ENCODE data around the gene CD93.

Gene CD93

DNA sequence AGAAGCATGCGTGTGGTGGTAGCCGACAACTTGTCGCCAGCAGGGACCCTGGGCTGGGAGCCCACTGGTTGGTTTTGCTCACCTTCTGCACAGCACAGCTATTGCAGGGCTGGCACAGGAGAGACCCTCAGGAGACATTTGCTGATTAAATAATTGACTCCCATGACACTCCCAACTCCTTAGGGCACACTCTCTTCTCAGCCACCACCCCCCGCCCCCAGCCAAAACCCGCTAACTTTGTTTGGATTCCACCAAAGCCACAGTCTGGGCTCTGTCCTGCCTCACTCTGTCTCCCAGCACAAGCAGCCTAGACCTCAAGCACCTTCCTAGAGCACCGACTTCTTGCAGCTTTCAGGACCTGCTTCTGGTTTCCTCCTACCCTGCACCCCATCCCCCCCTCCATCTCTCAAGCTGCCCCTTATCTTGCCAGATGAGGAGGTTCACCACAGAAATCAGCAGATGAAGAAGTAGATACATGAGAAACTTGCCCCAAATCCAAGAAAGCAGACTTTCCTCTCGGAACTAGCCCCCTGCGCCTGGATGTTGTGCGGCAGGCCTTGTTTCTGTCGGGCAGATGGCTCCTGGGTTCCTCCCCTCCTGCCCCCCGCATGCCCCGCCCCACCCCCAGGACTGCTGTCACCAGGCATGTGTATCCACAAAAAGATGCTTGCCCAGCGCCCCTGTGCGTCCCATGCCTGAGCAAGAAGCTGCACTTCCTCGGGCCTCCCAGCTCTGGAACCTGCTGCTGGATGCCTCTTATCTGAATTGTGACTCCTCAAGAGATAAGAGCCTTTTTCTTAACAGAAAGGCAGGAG, 35.0 kb upstream of the CD93 start:
- DNase-seq, result no peak

DNA sequence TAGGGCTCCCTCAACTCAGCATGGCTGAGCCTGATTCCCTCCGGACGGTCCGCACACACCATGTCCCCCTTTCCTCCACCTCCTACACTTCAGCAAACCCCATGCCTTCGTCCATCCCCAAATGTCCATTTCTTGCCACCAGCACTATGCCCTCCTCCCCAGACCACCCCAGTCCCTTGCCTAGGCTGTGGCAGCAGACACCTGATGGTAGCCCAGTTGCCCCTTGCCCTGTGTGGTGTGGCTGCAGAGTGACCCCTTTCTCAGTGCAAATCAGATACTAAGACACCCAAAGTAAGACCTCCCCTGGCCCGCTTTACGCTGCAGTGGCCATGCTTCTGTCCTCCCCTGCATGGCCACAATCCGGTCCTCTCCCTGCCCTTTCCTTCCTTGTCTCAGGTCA, 34.1 kb upstream of the CD93 start:
- no peak for DNase-seq

DNA sequence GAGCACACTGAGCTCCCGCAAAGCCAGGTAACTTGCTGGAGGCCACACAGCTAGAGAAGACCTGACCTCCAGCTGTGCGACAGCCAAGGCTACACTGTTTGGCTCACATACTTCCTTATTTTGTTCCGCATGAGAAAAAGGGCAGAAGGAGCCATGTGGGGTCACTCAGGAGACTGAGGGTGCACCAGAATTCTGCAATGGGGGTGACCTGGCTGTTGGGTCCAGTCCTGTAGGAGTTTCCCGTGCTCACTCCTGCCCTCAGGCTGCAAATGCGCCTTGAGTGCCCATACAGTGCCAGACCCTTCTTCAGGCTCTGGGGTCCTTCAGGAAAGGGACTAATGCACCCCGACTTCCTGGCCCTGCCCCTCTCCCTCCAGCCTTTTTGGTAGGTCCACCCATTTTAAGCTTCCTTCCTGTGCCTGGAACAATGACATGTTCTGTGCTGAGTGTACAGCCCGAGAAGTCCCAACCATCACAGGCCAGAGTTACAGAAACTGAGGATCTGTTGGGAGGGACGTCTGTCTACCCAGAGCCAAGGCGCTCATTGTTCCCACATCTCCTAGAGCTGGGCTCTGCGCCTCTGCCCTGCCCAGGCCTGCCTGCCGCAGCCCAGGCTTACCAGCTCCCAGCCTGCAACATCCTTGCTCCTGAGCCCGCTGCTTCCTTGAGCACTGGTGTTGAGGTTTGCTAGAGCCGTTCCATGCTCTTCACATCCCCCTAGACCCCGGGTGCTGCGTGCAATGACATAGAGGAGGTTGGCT, 33.5 kb upstream of the CD93 start:
- DNase-seq, result no peak

DNA sequence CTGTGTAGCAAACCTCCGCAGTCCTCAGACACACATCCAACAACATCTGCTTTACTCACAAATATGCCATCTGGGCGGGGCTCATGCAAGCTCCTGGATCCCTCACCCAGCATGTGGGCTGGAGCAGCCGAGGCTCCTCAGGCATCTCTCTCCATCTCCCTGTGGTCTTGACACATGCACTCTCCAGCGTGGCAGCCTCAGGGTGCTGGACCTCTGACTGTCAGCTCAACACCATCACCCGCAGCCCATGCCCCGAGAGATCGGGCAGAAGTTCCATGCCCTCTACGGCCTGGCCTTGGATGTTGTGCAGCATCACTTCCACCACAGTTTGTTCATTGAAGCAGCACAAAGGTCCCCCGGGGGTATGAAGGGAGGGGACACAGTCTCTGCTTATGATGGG, 32.6 kb upstream of the CD93 start:
- no peak for DNase-seq

DNA sequence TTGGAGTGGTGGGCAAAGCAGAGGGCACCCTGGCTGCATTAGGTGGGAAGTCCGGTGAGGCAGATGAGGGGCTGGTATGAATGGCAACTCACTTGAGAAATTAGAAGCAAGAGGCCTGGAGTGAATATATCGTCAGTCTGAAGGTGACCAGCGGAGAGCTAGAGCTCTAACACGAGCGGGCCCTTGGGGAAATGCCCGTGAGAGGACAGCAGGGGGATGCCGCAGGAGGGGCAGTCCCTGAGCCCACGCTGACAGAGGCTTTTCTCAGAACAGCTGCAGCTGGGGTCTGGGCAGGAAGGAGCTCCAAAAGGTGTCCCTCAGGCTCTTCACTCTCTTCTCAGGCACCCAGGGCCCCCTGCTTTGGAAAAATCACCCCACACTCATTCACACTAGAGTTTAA, 32.0 kb upstream of the CD93 start:
- no peak for DNase-seq

DNA sequence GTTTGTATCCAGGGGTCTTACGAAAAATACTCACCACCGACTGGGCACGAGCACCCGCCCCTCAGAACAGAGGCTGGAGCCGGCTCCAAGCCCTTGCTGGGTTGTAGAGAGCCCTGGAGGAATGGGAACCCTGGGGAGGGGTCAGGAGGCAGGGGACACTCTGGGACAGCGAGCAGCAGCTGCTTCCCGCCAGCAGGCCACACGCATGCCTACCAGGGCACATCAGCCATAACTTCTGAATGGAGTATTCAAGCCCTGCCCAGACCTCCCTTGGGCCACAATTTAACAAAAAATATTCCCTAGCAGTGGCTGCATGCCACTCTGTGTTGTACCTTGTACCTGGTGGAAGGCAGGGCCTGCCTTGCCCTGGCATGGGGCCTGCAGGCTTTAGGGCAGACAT, 31.6 kb upstream of the CD93 start:
- no peak for DNase-seq

DNA sequence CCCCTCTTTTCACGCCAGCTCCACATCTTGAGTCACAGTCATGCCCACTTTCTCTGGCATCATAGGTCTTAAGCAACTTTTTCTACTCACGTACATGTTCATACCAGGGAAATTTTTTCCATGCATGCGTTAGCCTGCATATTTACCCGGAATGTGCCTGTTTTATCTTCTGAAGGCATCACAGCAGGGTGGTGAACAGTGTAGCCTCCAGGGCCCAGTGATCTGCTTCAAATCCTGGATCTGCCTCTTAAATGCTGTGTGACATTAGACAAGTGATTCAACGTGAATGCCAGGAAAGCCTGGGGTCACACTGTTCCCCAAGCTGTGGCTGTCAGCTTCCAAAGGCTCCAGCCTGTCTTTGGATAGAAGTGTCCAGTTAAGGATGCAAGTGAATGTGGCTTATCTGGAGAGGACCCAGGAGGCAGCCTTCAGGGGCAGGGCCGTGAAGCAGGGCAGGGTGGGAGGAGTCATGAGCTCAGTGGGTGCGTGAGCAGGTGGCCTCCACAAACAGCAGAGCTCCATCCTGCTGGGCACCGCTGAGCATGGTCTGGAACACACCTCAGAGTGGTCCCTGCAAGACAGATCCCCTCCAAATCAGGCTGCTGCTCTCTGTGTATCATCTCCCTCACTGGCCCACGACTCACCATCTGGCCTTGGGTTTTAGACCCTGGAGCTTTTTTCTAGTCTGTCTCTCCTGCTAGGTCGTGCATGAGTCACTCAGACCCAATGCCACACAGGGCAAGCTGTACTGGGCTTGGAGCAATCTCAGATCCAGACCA, 30.4 kb upstream of the CD93 start:
- DNase-seq, result no peak

DNA sequence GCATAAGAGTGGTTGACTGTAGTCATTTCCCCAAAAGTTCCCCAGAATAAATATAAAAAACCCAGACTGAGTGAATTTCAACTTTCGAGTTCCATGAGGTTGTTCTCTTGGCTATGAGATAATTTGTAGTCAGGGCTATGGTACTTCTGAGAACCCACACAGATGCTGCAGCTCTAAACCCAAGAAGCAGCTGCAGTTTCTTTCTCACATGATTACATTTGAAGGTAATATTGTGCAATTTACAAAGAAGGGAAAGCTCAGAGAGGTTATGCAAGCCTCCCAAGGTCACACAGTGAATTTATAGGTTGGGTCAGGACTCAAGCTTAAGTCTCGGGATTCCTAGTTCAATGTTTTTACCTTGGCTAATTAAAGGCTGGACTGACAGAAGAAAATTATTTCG, 29.7 kb upstream of the CD93 start:
- no peak for DNase-seq

DNA sequence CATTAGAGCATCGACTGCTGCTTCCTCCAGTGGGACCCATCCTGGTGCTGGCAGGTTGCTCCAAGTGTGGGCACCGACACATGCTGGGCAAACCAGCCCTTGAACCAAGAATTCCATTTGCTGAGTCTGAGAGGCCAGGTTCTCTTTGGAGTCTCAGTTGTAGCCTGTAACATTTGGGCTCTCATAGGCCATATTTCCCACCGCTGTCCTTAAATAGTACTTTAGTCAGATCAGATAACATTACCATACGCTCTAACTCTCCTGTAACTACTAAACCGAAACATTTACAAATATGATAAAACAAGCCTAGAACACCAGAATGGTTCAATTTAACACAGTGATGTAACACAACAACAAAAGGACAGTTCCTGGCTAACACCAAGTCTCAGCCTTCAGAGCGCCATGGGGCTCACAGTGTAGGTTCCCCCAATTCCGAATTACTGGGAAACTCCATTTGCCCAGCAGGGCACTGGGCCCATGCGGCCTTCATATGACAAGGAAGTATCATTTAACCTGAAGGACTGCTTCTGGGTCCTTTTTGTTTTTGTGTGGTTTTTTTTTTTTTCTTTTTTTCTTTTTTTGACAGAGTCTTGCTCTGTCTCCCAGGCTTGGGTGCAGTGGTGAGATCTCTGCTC, 28.4 kb upstream of the CD93 start:
- no peak for DNase-seq

DNA sequence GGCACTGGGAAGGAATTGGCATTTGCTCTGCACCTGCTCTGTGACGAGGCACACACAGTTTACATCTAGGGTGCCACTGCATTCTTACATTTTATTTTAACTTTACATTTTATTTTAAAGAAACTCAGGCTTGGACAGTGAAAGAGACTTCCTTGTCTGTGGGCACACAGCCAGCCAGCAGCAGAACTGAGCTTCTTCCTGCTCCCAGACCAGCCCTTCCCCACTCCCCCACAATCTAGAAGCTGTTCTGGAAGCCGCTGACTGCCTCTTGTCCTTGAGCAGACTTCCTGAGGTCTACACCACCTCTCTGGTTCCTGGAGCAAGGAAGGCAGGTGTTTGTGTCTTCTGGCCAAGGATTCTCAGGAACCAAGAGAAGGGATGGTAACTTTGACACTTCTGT, 27.9 kb upstream of the CD93 start:
- DNase-seq, result no peak

DNA sequence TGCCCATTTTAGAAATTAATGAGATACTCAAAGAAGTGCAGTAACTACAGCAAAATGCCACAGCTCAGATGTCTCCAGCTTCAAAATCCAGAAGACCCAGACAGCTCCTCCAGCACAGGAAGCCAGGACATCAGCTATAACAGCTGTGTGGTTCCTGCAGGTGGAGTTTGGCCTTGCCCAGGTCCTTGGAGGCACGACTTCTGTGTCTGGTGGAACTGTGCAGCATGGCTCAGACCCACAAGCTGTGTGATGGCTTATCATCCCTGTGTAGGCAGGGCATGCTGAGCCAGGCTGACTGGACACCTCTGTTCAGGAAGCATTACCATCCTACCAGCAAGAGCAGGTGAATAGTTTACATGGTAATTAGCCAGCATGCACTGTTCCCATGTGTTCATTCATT, 26.5 kb upstream of the CD93 start:
- DNase-seq, result no peak

DNA sequence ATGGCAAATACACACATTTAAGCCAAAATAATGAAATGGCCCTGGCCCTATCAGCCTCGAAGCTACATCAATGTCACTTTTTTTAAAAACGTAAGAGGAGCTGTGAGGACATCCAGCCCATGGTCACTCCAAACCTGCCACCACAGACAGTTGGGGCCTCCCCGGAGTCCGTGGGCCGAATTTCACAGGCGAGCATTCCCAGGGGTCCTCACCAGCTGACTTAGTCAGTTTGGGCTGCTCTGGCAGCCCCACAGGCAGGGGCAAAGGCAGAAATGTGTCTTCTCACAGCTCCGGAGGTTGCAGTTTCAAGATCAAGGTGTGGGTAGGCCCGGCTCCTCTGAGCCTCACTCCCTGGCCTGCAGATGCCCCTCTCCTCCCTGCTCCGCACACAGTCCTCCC, 25.8 kb upstream of the CD93 start:
- no peak for DNase-seq

DNA sequence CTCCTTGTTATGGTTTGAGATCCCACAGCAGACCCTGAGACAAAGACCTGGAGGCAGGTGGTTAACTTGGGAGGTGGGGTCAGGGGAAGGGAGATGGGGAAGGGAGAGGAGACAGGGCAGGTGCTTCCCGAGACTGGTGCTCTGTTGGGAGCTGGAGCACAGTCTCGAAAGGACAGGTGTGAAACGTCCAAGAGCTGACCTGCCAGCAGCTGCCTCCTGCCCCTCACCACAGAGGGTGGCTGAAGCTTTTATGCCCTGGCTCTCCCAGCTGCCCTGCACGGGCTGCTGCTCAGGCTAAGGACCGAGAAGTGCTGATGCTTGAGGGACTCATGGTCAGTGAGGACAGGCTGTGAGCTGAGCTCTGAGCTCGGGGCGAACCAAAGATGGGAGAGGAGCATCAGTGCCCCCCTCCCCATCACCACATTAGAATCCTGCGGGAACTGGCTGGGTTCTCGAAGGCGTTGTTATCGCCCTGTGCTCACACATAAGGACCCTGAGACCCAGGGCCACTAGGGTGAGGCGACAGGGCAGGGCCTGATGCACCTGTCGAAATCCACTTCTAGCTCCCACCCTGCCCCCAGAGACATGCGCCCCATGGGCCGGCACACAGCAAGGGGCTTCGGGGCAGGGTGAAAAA, 25.3 kb upstream of the CD93 start:
- DNase-seq, result no peak

DNA sequence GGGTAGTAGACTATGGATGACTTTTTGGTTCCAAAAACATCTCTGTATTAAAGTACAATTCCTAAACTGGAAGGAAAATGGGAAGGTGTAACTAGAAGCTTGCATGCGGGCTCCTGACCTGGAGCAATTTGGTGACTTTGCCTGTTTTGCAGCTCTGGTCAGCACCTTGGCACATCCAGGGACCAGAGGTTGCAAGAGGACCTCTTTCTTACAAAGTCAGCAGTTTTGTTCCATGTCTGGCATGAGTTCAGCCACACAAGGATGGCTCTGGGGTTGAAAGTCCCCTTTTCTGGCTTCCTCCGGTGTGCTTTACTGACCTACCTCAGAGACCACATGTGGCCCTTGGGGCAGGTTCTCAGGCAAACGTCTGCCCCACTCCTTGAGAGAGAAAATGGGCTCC, 22.7 kb upstream of the CD93 start:
- no peak for DNase-seq

DNA sequence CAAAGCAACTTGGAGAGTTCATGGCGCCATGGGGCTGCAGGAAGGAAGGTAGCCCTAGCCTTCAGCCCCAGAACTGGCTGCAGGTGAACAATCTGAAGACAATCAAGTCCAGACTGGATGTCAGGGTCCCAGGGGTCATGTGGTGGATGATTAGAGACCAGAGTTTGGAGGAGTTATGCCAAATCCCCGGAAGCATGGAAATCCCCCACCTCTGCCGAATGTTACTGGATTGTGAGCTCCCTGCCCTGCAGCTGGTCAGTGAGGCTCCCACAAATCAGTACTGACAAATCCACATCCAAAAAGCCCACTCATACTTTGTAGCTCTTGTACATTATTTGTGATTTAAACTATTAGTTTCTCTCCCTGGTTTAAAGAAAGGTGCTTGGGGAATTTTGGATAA, 21.3 kb upstream of the CD93 start:
- DNase-seq, result no peak

DNA sequence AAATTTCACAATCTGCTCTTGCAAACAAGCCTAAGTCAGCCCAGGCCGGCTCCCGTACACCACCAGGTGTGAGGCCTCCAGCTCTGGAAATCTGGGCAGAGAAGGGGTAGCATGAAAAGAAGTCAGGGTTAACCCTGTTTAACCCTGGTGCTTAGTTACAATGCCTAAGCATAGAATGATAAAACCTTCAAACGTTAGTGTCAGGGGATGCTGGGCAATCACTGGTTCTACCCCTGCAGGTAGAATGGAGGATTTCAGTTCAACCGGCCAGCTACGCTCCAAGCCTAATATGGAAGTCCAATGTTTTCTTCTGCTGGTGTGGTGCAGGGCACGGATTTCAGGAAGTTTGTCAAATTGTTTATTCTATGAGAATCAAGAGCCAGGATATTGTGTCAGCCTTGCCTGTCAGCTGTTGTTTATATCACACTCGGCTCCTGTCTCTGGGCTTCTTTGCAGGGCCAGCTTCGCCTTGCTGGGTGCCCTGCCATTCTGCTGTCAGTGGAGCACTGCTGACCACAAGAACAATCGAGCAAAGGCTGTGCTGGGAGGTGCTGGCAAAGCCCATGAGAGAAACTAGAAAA, 20.2 kb upstream of the CD93 start:
- no peak for DNase-seq

DNA sequence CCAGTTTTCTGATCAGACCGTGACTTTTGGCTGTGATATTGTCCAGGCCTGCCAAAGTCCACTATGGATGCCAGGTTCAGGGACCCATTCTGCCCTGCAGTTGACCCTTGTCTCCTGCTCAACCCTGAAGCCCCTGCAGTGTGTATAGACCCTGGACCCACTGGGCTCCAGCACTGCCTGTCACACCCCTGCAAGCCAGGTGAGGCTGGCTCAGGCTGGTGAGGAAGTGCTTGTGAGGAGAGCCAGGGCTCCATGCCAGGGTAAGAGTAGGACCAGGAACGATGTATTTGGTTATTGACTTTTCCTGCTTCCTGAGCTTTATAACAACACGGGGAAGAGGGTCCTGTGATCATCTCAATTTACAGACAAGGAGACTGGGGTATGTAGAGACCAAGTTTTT, 19.1 kb upstream of the CD93 start:
- no peak for DNase-seq

DNA sequence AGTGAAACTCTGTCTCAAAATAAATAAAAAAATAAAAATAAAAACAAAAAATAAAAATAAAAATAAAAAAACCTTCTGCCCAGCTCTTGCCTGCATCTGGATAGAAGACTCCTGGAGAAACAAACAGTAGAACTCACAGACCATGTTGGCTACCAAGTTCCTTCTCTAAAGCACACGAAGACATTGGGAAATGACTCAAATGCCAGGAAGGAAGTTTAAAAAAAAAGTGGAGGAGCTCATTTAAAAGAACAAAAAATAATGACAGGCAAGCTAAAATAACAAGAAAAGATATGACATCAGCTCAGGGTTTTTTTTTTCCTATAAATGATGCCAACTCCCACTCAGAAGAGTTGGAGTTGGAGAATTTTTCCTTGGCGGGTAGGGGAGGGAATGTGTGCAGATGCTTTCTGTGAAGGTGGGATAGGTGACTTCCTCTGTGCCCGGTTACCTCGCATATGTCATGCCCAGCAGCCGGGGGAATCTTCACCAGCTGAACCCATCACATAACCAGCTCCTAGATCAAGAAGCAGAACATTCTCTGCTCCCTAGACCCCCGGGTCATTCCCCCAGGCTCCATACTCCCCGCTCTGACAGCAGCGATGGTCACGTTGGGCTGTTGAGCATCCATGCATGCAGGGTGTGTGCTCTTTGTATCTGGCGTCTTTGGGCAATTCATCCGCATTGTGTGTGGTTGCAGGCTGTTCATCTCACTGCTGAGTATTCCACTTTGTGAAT, 17.3 kb upstream of the CD93 start:
- DNase-seq, result no peak

DNA sequence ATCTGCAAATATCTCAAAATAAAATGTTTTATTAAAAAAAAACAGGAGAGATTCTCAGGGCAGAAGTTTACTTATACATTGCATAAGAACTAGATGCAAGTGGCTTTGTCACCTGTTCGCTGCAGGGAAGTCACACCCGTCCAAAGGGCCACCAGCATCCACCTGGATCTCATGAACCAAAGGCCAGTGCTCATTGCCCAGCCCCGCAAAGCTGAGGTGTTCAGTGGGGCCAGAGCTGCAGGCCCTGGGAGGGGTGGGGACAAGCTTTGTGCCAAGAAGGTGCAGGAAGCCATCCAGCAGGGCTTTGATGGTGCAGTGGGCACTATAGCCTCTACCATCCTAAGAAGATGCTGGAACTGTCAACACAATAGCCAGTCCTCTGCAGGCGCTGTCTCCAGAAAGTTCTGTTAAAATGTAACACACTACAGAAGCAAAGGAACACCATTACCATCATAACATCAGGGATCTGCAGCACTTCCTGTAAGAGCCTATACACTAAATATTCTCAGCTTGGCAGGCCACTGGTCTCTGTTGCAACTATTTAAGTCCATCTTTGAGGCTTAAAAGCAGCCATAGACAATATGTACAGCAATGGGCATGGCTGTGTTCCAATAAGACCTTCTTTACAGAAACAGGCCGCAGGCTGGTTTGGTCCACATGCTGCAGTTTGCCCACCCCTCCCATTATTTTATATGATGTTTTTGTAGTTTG, 15.7 kb upstream of the CD93 start:
- no peak for DNase-seq

DNA sequence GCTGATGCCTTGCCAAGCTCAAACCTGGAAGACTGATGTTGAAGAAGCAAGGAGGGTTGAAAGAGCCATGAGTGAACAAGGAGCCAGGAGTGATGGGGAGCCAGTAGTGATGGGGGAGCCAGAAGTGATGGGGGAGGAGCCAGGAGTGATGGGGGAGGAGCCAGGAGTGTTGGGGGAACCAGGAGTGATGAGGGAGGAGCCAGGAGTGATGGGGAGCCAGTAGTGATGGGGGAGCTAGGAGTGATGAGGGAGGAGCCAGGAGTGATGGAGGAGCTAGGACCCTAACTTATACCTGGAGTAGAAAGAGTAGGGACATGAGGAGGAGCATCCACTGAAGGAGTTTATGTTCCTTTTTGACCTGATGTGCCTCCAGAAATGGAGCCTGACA, 14.6 kb upstream of the CD93 start:
- no peak for DNase-seq

All from GOT3 (cell line).